Stimulated activated CD4-positive, alpha-beta T cell treated with anti-CD3 and anti-CD28 coated beads, Interleukin-1b, Interleukin-23, amount 100 ng/mL, for 1 hour (primary cell): Measurements from ENCODE around the gene CCDC38.
"Not testable (repeated sequence)": the region's sequence is repeated elsewhere in the genome, so short reads cannot be mapped to it uniquely, and the experiment has no call there.

Source experiments
- DNase-seq, 2 donors: peaks; one replicate each; pipeline ENCODE4 v3.0.0-alpha.2; 2020; ENCODE audit warnings: low read depth in 2 of 2

The CCDC38 gene

DNA sequence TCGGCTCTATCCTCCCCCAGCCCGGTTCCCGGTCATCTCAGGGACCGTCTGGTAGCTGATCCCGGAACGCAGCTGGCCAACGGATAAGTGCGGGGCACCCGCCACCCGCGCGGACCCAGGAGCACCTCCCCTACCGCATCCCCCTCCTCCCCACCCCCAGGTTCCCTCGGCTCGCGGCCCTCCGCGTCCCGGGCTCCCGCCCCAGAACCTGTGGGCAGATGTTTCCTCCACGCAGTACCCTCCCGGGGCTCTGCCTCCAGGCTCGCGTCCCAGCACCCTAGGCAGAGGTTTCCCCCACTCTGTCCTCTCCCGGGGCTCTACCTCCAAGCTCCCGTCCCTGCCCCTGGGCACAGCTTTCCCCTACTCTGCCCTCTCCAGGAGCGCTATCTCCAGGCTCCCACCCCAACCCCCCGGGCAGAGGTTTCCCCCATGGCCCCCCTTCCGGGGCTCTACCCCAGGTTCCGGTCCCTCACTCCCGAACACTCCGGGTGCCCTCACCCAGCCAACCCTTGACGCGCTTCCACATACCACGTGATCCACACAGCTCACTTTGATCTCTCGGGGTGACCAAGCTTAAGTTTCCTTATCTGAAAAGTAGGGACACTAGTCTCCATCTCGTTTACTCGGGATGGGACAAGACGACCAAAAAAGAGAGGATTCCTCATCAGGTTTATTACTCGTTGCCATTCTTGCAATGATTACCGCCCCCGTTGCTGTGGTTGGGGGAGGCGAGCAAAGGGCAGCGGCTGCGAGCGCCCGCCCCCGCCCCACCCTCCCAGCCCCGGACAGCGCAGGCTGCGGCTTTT lies at the start of gene CCDC38:
TSS of gene CCDC38 (minus strand) at position 91 of the 806 bp plus-strand sequence. CDS start 6,105 bp downstream, outside the sequence.
- peak; percentile 57 to 58 for DNase-seq

DNA sequence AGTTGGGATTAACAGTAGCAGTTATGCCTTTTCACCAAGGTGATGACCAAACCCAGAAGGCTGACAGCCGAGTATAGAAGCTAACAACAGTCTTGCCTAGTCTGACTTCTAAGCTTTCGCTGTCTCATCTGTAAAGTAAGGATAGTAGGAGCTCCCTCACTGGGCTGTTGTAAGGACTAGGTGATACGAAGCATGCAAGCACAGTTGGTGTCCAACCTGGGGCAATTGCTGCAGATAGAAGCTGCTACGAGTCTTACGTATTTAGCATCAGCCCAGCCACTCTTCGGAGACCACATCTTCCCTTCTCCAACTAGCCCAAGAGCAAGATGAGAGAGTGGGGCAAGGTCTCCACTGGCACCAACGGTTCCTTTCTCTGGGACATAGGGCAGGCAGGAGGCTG lies 47.7 kb upstream of the CCDC38 start:
- DNase-seq: no peak

DNA sequence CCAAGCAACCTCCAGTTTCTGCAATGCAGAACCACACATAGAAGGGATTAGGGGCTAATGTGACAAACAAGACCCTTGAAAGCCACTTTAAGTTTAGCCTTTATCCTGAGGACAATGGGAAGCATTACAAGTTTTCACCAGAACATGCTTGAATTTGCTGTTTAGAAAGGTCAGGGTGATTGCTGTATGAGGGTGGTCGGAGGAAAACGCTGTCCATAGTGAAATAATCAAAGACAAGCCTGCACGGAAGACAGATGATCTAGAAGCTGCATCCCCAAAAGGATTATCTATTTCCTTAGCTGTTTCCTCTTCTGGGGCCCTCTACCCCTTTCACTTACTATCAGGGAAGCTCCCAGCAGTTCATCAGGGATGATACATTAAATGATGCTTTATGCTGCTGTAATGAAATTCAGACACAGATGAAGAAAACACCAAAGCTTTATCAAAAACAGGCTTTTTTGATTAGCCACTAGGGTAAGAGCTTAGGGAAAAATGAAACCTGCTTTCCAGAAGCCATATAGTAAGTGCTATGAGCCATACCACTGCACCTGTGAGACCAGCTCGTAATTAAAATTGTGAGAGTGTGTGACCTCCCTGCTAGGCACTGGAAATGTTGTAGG lies 47.2 kb upstream of the CCDC38 start:
- DNase-seq: no peak

DNA sequence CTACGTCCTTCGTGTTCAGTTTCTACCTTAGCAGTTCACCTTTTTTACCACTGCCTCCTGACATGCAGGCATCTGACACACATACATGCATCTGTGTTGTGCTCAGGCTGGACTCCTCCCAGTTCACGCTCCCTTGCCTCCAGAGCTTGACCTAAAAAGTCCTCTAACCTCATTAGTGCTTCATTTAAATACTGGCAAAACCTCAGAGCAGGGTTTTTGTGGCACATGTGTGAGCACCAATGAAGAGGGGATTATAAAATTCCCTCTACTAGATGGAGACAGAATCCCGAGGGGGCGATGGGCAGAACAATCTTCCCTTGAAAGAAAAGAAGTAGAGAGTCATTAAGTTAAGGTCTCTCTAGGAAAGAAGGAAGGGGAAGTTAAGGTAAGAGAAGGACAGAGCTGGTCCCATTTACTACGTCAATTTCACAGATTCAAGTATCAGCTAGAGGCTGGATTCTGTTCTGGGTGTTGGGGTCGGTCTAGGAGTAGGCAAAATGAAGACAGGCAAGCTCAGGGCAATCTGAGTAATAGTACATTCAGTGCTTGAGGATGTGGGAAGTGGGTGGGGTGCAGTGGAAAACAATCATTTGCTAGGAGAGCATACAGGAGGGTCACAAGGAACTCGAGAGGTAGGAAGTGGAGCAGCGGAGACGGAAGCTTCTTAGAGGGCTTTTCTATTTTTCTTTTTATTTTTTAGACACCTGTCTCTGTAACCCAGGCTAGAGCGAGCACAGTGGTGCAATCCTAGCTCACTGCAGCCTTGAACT lies 46.3 kb upstream of the CCDC38 start:
- DNase-seq: no peak

DNA sequence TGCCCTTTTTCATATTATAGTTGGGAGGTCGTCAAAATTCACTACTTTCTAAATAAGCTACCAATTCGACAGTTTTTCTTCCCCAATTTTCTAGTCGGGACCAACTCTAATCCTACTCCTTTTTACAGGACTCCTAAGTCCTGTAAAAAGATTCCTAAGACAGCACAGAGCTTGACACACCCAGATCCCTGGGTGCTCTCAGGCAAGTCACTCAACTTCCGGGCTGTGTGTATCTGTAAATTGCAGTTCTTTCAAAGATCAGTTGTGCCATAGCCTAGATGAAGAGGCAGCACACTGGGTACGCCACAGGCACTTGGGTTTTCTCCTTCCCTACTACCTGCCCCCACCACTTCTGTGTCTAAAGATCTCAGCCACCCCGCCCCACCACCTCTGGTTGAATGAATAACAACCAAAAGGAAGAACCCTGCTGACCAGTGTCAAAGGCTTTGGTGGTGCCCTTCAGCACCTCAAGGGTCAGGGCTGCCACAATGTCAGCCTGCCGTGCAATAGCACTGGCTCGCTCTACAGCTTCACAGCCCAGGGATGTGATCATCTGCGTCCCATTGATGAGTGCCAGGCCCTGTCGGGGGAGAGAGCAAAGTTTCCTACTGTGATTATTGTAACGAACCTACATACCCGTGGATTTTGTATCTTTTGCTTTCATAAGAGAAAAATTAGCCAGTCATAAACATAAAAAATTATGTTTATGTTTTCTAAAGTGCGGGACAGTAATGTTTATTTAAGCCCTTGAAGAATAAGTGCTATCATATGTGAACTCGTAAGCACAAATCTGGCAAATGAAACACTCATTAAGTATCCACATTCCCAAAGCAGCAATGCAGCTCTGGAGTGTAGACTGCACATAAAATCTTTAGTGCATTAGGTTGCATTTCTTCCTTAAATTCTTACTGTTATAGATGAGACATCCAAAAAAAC lies 44.5 kb upstream of the CCDC38 start:
- no peak for DNase-seq

DNA sequence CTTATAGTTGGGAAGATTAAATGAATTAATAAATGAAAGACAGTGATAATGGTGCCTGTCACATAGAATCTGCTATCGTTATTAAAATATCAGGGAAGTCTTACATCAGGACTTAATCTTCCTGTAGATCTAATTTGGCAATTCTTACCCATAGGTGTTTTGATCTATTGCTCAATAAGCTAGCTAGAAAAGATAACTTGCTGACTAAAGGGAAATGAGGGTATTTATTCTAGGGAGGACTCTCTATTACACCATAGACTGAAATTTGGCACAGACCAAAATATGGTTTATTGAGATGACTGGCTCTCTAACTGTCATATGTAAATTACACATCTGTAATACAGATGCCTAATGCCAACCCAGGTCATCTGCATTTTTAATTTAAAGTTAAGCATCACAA lies 42.3 kb upstream of the CCDC38 start:
- no peak for DNase-seq

DNA sequence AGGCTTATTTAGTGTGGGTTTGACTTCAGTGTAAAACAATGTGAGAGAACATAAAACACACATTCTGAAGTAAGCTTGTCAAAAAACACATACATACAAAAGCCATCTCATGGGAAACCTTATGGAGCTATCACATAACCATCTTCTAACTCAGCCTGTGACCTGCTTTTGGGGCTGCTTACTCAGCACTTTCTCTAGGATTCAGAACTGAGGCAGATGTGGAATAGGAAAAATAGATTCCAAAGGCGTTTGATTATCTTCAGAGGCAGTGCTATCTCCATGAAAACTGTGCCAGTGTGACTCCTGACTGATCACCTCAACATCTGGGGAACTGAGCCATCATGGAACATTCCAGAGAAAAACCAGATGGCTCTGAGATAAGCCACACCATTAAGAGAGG lies 40.2 kb upstream of the CCDC38 start:
- DNase-seq: no peak

DNA sequence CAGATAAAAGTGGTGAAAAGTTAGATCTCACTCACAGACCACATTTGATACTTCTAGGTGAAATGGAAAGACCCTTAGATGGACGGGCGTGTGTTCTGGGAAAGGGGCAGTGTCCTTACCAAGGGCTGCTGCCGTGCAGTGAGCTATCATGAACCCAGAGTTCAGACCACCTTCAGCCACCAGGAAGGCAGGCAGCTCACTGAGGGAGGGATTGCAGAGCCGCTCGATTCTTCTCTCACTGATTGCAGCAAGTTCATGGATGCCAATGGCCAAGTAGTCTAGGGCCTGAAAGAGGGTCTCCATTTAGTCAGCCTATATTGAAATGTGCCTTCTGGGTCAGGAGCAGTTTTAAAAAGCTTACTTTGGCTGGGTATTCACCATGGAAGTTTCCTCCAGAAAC lies 38.0 kb upstream of the CCDC38 start:
- DNase-seq: no peak

DNA sequence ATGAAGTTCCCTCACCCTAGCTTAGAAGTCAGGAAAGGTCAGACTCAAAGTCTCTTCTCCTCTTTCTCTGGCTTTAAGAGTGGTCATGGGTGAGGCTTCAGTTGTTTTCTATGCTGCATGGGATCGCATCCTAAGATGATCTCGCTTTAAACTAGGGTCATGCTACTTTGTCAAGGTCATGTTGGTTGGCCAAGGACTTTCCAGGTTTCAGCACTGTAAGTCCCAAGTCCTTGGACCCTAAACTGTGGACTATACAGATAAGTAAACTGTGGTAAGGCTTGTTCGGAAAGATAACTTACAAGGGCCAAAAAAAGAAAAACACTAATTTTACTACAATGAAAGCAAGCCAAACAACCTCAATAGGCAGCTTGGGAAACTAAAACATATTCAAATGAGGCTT lies 36.4 kb upstream of the CCDC38 start:
- no peak for DNase-seq

DNA sequence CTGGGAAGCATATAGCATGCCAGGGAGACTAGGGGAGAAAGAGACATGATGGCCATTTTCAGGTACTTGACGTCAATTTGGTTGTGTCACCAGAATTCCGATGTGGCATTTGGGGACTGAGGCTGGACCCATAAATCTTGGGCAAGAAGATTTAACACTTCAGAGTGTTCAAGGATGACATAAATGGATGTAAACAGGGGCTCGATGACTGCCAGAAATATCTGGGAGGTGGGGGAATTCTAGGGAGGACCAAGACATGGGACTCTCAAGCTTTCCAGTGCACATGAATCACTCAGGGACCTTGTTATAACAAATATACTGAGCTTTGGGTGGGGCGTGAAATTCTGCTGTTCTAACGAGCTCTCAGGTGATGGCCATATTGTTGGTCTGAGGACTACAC lies 35.9 kb upstream of the CCDC38 start:
- DNase-seq: no peak

DNA sequence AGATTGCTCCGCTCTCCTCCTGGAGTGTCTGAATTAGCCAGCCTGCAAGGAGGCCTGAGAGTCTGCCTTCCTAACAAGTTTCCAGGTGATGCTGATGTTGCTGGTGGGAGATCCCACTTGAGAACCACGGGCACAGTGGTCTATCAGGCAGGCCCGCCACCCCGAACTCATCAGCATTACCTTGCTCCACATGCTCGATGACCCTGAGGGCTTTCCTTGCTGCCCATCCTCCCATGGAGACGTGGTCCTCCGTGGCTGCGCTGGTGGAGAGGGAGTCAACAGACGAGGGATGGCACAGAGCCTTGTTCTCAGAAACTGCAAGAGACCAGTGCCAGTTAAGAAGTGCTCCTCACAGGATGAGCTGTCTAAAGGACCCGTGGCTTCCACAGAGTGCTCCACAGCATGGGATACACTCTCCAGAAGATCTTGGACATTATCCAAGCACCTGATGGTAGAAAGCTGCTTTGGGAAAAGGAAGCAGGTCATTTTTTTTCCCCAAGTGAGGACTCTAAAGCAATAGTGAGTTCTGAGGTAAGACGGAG lies 35.4 kb upstream of the CCDC38 start:
- DNase-seq: no peak

DNA sequence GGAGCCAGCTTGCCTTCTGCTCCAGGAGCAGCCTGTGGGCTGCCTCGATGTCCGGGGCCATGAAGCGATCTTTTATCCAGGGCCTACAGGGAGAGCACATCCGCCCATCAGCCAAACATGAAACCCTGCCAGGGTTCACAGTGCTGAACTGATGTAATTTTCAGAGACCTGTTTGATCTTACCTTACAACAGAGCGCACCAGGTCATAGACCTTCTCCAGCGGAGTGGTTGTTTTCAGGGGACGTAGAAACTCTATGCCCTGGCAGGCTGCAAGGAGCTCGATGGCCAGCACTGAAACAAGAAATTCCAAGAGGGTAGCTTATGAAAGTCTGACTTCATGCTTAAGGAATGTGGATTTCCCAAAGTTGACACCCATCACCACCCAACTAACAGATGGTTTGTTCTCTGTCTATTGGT lies 34.0 kb upstream of the CCDC38 start:
- no peak for DNase-seq

DNA sequence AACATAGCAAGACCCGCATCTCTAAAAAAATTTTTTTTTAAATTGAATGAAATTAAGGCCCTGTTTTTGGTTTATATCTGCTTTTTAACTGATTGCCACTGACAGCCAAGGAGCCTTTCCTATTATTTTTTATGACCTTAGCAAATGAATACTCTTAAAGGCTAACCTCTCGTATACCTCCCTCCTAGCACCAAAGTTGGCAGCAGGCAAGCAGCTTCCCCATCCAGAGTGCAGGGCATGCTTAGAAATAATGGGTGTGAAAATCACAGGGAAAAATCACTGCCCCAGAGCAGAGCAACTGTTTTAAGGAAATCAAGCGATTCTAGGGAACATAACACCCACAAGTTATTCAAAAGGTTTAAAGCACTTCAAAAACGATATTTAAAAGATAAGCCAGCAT lies 33.1 kb upstream of the CCDC38 start:
- DNase-seq: no peak

DNA sequence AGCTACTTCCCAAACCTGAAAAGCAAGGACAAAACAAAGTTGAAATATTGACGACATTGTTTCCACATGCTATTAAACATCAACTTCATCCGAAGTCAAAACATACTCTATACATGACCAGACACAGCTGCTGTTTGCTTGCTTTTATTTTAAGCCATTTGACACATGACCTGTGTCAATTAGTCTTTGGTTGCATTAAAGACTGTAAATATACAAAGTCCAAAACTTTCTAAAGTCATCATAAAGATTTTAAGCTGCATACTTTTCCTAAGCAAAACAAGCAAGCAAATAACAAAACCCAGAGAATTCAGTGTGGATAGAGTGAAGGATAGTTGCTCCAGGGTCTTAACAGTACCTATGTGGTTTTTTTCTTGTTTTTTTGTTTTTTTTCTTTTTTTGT lies 31.9 kb upstream of the CCDC38 start:
- DNase-seq: no peak

DNA sequence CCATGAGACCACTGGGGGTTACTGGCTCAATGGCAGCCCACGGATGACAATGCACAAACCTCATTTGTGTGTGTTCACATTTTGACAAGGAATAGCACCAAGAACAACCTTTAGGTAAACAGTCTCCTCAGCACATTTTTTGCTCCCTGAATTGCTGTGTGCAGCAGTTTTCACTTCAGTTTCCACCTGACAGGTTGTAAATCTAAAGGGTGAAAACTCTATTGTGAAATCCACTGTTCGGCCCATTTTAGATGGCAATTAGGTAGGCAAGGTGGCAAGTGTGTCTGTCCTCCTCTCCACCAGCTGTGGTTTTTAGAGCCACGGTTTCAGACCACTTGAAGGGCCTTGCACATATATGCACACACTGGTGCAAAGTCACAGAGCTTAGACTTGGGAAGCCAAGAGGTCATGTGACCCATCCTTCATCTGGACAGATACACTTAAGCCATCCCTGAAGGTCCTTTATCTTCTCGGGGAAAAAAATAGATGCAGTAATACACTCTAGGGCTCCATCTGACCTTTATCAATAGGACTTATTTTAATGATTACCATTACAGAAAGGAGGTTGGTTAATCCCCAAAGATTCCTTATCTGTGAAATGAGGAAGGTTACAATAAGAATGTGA lies 30.5 kb upstream of the CCDC38 start:
- DNase-seq: no peak

DNA sequence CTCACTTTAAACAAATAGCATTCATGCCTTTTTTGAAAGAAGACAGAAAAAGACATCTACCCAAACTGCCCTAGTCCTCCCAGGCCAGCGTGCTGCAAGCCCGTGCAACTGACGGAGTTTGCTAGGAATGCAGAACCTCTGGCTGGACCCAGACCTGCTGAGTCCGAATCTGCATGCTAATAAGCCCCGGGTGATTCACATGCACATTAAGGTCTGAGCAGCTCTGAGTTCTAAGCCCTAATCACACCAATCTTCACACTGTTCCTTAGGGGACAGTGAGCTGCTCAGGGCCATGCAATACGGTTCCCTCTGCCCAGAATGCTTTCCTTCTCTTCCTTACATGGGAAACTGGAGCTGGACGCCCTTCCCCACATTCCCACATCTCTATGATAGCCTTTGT lies 28.5 kb upstream of the CCDC38 start:
- DNase-seq: no peak

DNA sequence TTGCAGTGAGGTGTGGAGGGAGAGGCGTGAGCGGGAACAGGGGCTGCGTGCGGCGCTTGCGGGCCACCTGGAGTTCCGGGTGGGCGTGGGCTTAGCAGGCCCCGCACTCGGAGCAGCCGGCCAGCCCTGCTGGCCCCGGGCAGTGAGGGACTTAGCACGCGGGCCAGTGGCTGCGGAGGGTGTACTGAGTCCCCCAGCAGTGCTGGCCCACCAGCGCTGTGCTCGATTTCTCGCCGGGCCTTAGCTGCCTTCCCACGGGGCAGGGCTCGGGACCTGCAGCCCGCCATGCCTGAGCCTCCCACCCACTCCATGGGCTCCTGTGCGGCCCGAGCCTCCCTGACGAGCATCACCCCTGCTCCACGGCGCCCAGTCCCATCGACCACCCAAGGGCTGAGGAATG lies 26.7 kb upstream of the CCDC38 start:
- DNase-seq: not testable (repeated sequence)

DNA sequence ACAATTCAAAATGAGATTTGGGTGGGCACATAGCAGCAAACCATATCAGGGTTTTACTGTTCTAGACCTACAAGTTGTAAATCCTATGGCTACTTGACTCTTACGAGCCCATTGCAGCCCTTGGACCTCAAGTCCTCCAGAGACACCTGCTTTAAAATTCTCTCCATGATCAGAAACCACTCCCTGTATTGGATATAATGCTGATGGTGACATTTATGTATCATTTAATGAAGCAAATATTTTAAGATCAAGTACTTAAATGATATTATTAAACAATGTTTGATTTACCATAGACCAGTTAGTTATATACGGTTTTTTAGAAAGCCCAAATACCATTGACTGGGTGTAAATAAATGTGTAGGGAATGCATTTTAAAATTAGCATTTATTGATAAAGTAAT lies 24.9 kb upstream of the CCDC38 start:
- no peak for DNase-seq

DNA sequence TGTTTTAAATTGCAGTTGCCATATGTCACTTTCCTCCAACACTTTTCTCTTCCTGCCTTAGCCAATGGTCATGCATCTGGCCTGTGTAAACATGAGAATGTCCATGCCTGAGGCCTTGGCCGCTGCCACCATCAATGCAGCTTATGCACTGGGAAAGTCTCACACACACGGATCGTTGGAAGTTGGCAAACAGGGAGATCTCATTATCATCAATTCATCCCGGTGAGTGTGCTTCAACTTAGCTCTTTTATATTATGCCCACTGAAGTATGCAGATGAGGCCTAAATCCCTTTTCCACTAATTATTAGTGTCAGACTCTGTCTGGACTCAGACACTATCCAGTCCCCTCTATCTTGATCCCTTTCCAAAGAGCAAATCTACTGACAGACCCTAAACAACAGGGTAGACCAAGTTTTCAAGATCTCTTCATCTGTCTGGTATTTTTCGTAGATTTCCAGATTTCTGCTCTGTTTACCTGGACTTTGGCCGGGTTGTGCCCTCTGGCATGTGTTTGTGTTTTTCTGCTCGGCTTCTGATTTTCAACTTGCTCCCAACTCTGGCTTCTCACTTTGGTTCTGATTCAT lies 24.0 kb upstream of the CCDC38 start:
- no peak for DNase-seq

DNA sequence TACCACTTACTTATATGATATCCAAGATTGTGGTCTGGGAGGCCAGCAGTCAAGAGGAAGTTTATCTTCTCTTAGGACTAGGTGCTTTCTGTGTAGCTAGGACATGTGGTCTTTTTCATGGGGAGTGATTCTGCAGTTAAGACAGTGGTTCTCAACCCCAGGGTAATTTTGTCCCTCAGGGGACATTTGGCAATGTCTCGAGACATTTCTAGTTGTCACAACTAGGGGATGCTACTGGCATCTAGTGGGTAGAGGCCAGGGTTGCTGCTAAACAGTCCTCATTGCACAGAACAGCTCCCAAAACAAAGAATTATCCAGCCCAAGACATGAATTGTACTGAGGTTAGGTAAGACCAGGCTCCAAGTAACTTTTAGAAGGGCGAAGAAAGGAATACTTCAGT lies 20.7 kb upstream of the CCDC38 start:
- no peak for DNase-seq

DNA sequence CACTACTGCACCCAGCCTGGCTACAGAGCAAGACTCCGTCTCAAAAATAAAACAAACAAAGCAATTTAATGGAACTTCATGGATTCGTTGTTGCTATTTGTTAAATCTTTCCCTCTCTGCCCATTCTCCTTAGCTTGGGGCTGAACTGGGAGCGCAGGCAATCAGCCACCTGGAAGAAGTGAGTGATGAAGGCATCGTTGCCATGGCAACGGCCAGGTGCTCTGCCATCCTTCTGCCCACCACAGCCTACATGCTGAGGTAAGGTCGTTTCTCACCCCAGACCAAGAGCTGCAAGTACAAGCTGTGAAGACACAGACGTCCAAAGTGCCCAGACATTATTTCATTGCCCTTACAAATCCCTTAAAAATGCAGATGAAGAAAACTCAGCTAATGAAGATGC lies 19.8 kb upstream of the CCDC38 start:
- DNase-seq: no peak
